ENCODE measurements around the gene FUZ.
A peak's percentile ranks its signal among the peaks of the same experiment; 100 is the strongest.

- TF ChIP-seq, protein P1, sequence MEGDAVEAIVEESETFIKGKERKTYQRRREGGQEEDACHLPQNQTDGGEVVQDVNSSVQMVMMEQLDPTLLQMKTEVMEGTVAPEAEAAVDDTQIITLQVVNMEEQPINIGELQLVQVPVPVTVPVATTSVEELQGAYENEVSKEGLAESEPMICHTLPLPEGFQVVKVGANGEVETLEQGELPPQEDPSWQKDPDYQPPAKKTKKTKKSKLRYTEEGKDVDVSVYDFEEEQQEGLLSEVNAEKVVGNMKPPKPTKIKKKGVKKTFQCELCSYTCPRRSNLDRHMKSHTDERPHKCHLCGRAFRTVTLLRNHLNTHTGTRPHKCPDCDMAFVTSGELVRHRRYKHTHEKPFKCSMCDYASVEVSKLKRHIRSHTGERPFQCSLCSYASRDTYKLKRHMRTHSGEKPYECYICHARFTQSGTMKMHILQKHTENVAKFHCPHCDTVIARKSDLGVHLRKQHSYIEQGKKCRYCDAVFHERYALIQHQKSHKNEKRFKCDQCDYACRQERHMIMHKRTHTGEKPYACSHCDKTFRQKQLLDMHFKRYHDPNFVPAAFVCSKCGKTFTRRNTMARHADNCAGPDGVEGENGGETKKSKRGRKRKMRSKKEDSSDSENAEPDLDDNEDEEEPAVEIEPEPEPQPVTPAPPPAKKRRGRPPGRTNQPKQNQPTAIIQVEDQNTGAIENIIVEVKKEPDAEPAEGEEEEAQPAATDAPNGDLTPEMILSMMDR (IDR thresholded peaks at IDR 0.05): peak in 3 of 6 experiments; percentile 8 to 18 (median 16)
- TF ChIP-seq POLR2A (IDR thresholded peaks at IDR 0.05): peak; percentile 9 to 76
Measured at GRCh38 chr19:49809160-49809940, 3.7 kb downstream of the FUZ start.
